MG63 (cell line): Measurements from ENCODE around the gene TMEM9. TPM values are rescaled to one million over a fixed set of nuclear protein-coding genes. Genes with fewer than 3 reads are reported as not detected.

ENCODE experiments used
- DNase-seq: peaks from one replicate; pipeline ENCODE4 v3.0.0-alpha.2; 2020
- H3K27me3 ChIP-seq: fragments of 250-450 bp; sonication (Bioruptor Pico); 2 replicates; pipeline ENCODE4 v1.5.1; 2020; ENCODE audit warnings: mild to moderate bottlenecking, moderate library complexity
- H3K36me3 ChIP-seq: fragments of 250-450 bp; sonication (Bioruptor Pico); 2 replicates; pipeline ENCODE4 v1.5.1; 2020; ENCODE audit warnings: mild to moderate bottlenecking, moderate library complexity
- H3K4me3 ChIP-seq: fragments of 250-450 bp; sonication (Bioruptor Pico); 2 replicates; pipeline ENCODE4 v1.5.1; 2020; ENCODE audit warnings: mild to moderate bottlenecking, moderate library complexity
- H3K9me3 ChIP-seq: fragments of 250-450 bp; sonication (Bioruptor Pico); 2 replicates; pipeline ENCODE4 v1.5.1; 2020; ENCODE audit warnings: mild to moderate bottlenecking, moderate library complexity
- total RNA-seq: library from RNA; depleted of rRNA; stranded (reverse); fragments of >200 nt; shearing (Covaris generic); gene quantifications from 2 replicates; pipeline ENCODE4 v1.2.3, GENCODE V29; 2014; ENCODE audit warnings: low replicate concordance

Gene TMEM9
- total RNA-seq, 1 experiment from 2014 or later: 118 TPM

DNA sequence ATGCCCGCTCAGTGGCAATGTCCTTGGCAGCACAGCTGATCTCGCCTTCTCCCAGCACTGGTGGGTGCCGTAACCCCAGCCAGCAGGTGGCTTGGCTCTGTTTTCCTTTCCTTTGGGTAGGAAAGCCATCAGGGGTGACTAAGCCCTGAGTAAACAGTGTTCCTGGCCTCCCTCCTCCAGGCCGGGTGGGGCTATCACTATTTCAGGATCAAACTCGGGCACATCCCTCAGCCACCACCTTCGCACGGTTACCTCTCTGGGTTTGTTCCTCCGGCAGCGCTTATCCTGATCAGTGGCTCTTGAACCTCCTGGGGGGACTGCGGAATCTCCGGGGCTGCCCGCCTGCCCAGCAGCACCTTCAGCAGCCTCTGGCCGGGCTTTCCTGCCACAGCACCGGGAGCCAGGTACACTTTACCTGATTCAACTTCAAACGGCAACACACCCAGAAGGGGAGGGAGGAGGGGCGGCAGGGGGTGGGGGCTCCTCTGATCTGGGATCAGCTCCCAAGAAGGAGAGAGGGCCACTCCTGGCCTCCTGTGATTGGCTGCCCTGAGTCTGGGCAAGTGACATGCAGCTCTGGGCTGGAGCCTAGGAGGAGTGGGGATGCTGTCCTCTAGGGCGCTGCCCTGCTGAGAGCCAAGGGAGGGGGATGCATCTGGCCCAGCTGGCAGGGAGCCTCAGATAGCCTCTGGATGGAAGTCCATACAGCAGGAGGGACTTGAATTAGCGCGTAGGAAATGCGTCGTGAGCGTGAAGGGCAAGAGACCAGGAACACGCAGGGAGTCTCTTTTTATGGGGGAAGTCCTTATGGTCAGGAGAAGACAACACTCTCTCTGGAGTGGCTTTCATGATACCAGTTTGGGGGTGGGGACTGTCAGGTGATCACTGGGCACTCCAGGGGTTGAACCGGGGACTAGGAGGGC, 27.2 kb downstream of the TMEM9 start, which contains the start of gene ASCL5:
TSS of gene ASCL5 (minus strand) at position 353 of the 923 bp plus-strand sequence. CDS start 11,812 bp downstream, outside the sequence.
- H3K36me3 ChIP-seq: no peaks in the 10 kb centered on the region
- DNase-seq: peak; percentile 82
- H3K27me3 ChIP-seq: no peaks in the 10 kb centered on the region; the same call in 1 of the 2 replicates
- no peaks in the 10 kb centered on the region for H3K9me3 ChIP-seq
- H3K4me3 ChIP-seq: no peak within 1 kb of the TSS

GRCh38 chr1:201126463-201126831, 27.8 kb downstream of the TMEM9 start:
- H3K9me3 ChIP-seq: no peaks in the 10 kb centered on the region
- no peak for DNase-seq

DNA sequence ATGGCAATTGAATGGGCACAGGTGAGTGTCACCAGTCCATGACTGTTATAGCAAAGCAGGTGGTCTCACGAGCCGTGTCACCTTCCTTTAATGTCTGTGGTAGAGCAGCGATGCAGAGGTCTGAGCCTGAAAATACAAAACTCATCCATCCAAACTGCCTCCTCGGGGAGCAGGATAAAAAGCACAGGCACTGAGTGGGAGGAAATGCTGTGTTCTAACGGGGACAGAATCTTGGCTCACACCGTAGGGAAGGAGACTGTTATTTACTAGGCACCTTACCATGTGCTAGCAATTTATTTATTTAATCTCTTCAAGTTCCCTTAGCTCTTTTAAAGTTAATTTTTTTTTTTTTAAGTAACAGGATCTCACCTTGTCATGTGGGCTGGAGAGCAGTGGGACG, 28.5 kb downstream of the TMEM9 start:
- Histone ChIP-seq H3K4me3 (no peak overlapping the region), H3K27me3 (no peaks in the 10 kb centered on the region; the same call in 1 of the 2 replicates), H3K9me3 (no peaks in the 10 kb centered on the region), H3K36me3 (no peaks in the 10 kb centered on the region)
- no peak for DNase-seq

More at GRCh38 chr1:201126463-201126831, 27.8 kb downstream of the TMEM9 start:
- no peaks in the 10 kb centered on the region; the same call in 1 of the 2 replicates for H3K27me3 ChIP-seq
- no peak overlapping the region for H3K4me3 ChIP-seq
- H3K36me3 ChIP-seq: no peaks in the 10 kb centered on the region

DNA sequence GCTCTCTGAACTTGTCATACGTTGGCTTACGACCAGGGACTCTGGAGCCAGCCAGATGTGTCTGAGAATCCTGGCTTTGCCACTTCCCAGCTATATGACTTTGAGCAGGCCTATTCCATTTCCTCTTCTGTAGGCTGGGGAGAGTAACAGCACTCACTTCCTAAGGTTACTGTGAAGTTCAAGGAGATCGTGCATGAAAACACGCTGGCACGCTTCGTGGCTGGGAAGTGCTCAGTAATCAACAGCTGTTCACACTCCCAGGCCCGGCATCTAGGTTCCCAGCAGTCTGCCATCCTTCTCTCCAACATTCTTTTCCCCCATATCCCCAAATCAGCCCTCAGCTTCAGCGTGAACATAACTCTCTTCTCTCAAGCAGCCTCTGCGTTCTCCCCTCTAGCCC, 29.3 kb downstream of the TMEM9 start:
- Histone ChIP-seq H3K4me3 (no peak overlapping the region), H3K9me3 (no peaks in the 10 kb centered on the region), H3K36me3 (no peaks in the 10 kb centered on the region), H3K27me3 (no peaks in the 10 kb centered on the region; the same call in 1 of the 2 replicates)
- no peak for DNase-seq

- Histone ChIP-seq H3K27me3 (no peaks in the 10 kb centered on the region; the same call in 1 of the 2 replicates), H3K36me3 (no peaks in the 10 kb centered on the region), H3K4me3 (no peak overlapping the region), H3K9me3 (no peaks in the 10 kb centered on the region)
- no peak for DNase-seq
These were observed 30.4 kb downstream of the TMEM9 start for GRCh38 chr1:201123866-201124265.

- H3K36me3 ChIP-seq: no peaks in the 10 kb centered on the region
- DNase-seq: no peak
- no peak overlapping the region for H3K4me3 ChIP-seq
- H3K27me3 ChIP-seq: no peaks in the 10 kb centered on the region; the same call in 1 of the 2 replicates
- no peaks in the 10 kb centered on the region for H3K9me3 ChIP-seq
These were observed 31.8 kb downstream of the TMEM9 start for GRCh38 chr1:201122321-201122957.

DNA sequence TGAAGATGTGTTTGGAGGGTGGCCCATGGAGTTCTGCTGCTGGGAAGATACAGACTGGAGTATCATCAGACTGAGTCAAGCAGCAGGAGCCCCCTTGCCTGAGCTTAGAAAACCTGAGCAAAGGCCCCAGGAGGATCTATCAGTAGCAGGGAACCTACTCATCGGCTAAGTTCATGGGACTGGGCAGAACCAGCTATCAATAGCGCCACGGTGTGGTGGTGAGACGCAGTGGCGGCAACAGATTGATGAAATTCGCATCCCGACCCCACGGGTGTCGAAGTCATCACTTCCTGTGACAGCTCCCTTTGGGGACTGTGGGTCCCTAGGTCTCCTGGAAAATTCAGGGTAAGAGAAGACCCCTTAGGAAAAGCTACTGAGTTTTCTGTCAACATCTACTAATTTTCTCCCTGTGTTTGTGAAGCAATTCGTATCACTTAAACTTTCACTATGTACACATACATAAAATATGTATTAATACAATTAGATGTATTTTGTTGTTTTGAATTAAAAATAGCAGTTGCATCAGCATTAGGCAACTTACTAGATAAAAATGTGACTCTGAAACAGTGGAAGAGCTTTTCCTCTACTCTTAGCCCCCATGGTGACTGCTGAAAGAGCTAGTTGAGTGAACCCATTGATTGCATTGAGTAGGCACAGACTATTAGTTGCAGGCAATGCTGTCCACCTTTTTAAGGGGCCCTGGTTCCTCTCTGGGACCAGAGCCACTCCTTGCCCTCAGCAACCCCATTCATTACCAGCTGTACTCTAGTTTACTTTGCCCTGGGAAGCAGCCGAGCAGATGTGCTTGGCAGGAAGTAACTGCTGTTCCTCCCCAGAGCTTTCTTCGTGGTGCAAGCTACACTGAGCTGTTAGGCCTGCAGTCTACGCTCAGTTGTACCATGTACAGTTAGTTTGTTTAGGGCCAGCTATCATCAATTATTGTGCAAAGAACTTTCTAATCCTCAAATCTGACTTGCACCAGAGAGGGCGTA, 34.8 kb downstream of the TMEM9 start:
- Histone ChIP-seq H3K9me3 (no peaks in the 10 kb centered on the region), H3K27me3 (no peaks in the 10 kb centered on the region), H3K36me3 (no peaks in the 10 kb centered on the region), H3K4me3 (no peak overlapping the region)
- DNase-seq: peak; percentile 43

GRCh38 chr1:201116091-201116490, 38.2 kb downstream of the TMEM9 start:
- Histone ChIP-seq H3K27me3 (no peaks in the 10 kb centered on the region), H3K36me3 (no peaks in the 10 kb centered on the region), H3K9me3 (no peaks in the 10 kb centered on the region), H3K4me3 (no peak overlapping the region)
- DNase-seq: no peak

- Histone ChIP-seq H3K9me3 (no peaks in the 10 kb centered on the region), H3K4me3 (no peak overlapping the region), H3K27me3 (no peaks in the 10 kb centered on the region), H3K36me3 (no peaks in the 10 kb centered on the region)
- no peak for DNase-seq
These were observed 38.8 kb downstream of the TMEM9 start for GRCh38 chr1:201115390-201115937.

GRCh38 chr1:201114245-201115131, 39.8 kb downstream of the TMEM9 start:
- no peaks in the 10 kb centered on the region for H3K27me3 ChIP-seq
- no peaks in the 10 kb centered on the region for H3K9me3 ChIP-seq
- no peaks in the 10 kb centered on the region for H3K36me3 ChIP-seq
- peak; percentile 91 for DNase-seq
- peak overlapping the region; percentile 58 for H3K4me3 ChIP-seq

DNA sequence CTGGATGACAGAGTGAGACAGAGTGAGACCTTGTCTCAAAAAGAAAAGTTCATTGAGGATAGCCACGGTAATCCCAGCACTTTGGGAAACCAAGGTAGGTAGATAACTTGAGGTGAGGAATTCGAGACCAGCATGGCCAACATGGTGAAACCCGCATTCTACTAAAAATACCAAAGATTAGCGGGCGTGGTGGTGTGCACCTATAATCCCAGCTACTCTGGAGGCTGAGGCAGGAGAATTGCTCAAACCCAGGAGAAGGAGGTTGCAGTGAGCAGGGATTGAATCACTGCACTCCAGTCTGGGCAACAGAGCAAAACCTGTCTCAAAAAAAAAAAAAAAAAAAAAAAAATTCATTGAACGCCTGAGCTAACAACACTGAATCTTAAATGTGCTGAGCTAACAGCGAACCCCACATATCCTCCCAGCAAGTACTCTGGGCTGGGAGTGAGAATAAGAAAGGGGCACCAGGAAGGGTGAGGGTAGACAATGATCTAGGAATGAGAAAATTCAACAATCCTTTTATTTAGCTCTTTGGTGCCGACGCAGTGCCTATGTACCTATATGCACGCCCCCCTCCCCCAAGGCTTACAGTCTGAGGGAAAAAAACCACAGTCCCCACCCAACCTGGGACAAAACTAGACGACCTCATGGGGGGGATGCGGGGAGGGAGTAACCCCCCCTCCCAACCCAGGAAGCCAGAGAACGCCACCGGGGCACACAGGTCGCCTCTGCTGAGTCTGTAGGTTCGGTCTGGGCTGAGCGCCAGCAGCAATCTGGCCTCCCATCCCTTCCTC, 40.6 kb downstream of the TMEM9 start:
- Histone ChIP-seq H3K36me3 (no peaks in the 10 kb centered on the region), H3K27me3 (no peaks in the 10 kb centered on the region), H3K4me3 (peak overlapping the region; percentile 58), H3K9me3 (no peaks in the 10 kb centered on the region)
- DNase-seq: no peak

GRCh38 chr1:201112926-201113325, 41.3 kb downstream of the TMEM9 start:
- Histone ChIP-seq H3K27me3 (no peaks in the 10 kb centered on the region), H3K4me3 (no peak overlapping the region), H3K9me3 (no peaks in the 10 kb centered on the region), H3K36me3 (no peaks in the 10 kb centered on the region)
- DNase-seq: no peak

DNA sequence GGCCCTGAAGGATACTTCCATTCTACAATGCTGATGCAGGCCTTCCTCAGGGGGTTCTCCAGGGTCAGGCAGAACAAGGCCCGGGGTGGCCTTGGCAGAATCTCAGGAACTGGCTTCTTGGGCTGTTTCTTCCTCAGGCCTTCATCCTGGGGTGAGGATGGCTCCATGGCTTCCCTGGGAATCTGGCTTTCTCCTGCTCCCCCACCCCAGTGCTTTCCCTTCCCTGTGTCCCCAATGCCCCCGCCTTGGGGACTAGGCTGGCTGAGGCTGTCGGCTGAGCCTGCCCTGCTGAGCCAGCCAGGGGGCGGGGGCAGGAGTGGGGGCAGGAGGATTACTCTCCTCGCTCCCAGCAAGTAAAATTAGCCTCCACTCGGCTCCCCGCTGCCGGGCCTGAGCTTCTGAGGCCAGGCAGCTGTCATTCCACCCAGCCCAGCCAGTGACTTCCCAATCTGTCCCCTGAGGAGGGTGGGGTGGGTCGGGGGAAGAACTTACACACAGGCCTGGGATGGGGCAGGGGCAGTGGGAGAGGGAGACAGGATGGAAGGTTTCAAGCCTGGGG, 42.0 kb downstream of the TMEM9 start, which contains the start of gene CACNA1S:
TSS of gene CACNA1S (minus strand) at position 254 of the 559 bp plus-strand sequence. CDS start at position 167, 87 bp downstream.
- H3K9me3 ChIP-seq: no peaks in the 10 kb centered on the region
- H3K27me3 ChIP-seq: no peaks in the 10 kb centered on the region
- DNase-seq: no peak

GRCh38 chr1:201111672-201112071, 42.6 kb downstream of the TMEM9 start:
- no peak for DNase-seq
- no peak overlapping the region for H3K4me3 ChIP-seq
- H3K36me3 ChIP-seq: no peaks in the 10 kb centered on the region
- H3K9me3 ChIP-seq: no peaks in the 10 kb centered on the region
- H3K27me3 ChIP-seq: no peaks in the 10 kb centered on the region

More for the DNA sequence above, 42.0 kb downstream of the TMEM9 start, which contains the start of gene CACNA1S:
- Histone ChIP-seq H3K36me3 (no peaks in the 10 kb centered on the region), H3K4me3 (no peak within 1 kb of the TSS)
